NOMO-1 (cell line): ENCODE data around the gene CCP110.

Experiments used
- DNase-seq, 2 experiments: peaks; one replicate each; lab custom pipeline; 2025; ENCODE audit not compliant: unreplicated experiment in 2 of 2; lab: John Stamatoyannopoulos, UW

Gene CCP110

GRCh38 chr16:19595043-19595767 is 71.5 kb downstream of the CCP110 start:
- no peak for DNase-seq

GRCh38 chr16:19598805-19599510 is 75.2 kb downstream of the CCP110 start:
- no peak for DNase-seq

- no peak for DNase-seq
These were observed 76.4 kb downstream of the CCP110 start for GRCh38 chr16:19599968-19600716.

- DNase-seq: no peak
These were observed 77.6 kb downstream of the CCP110 start for GRCh38 chr16:19601083-19601976.
